PFSK-1 (cell line): ENCODE data around the gene ATAD3B.

ENCODE experiments used
- FOXP2 ChIP-seq: optimal IDR thresholded peaks from 2 replicates; pipeline ENCODE3; 2011; ENCODE audit warnings: borderline replicate concordance, control low read depth, inconsistent platforms; ENCODE audit not compliant: insufficient read depth; ENCODE audit errors: extremely low read length, extremely low read depth
- POLR2AphosphoS5 ChIP-seq: IDR thresholded peaks from 2 replicates; pipeline ENCODE4 v1.6.1; 2012; ENCODE audit warnings: low read depth, mild to moderate bottlenecking, control low read depth, low read length, moderate library complexity
- SIN3A ChIP-seq: IDR thresholded peaks from 2 replicates; pipeline ENCODE4 v1.6.1; 2012; ENCODE audit warnings: mild to moderate bottlenecking, low read length, moderate library complexity, borderline replicate concordance; ENCODE audit not compliant: insufficient read depth
- TAF1 ChIP-seq: IDR thresholded peaks from 2 replicates; pipeline ENCODE4 v1.6.1; 2012; ENCODE audit warnings: low read length, control low read depth, borderline replicate concordance; ENCODE audit not compliant: insufficient read depth
- TF ChIP-seq, protein P1 (sequence below), 2 experiments: IDR thresholded peaks; 2 replicates each; pipeline versions ENCODE4 v1.6.1 to v1.8.0; 2011 to 2012; ENCODE audit warnings: low read depth in 2 of 2, low read length in 2 of 2, control low read depth in 1 of 2, inconsistent platforms in 1 of 2, mild to moderate bottlenecking in 1 of 2, moderate library complexity in 1 of 2; ENCODE audit not compliant: insufficient read depth in 1 of 2

The ATAD3B gene

DNA sequence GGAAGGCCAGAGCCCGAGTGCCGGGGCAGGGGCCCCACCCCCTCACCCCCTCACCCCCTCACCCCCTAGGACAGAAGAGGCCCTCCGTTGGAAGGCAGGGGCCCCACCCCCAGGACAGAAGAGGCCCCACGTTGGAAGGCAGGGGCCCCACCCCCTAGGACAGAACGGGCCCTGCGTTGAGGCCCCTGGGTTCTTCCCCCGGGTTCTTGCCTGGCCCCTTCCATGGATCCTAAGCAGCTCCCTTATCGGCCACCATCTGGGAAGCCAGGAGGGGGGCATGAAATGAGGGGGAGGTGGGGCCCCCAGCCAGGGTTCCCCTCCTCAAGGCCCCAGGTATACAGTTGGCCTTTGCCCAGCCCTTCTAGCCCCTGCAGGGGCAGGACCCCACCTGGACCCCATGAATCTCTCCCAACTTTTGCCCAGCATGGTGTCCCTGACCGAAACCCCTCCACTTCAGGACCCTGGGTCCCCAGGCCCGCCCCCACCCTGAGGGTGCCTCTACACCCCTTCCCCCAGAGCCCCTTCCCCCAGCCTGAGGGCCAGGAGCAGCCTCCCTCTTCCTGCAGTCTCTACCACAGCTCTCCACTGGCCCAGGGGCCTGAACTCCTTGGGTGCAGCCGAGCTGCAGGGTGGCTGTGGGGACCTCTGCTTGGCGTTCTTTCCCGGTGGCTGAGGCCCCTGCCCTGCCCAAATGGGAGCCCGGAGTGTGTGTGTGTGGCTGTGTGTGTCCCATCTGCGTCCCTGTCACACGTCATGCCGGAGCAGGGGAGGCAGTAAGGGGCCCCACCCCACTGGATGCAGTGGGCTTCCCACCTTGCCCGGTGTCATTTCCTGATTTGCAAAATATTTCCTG, 40.3 kb upstream of the ATAD3B start:
- TF ChIP-seq FOXP2 (no peak), TAF1 (no peak), SIN3A (no peak), POLR2AphosphoS5 (no peak)
- TF ChIP-seq, protein P1, sequence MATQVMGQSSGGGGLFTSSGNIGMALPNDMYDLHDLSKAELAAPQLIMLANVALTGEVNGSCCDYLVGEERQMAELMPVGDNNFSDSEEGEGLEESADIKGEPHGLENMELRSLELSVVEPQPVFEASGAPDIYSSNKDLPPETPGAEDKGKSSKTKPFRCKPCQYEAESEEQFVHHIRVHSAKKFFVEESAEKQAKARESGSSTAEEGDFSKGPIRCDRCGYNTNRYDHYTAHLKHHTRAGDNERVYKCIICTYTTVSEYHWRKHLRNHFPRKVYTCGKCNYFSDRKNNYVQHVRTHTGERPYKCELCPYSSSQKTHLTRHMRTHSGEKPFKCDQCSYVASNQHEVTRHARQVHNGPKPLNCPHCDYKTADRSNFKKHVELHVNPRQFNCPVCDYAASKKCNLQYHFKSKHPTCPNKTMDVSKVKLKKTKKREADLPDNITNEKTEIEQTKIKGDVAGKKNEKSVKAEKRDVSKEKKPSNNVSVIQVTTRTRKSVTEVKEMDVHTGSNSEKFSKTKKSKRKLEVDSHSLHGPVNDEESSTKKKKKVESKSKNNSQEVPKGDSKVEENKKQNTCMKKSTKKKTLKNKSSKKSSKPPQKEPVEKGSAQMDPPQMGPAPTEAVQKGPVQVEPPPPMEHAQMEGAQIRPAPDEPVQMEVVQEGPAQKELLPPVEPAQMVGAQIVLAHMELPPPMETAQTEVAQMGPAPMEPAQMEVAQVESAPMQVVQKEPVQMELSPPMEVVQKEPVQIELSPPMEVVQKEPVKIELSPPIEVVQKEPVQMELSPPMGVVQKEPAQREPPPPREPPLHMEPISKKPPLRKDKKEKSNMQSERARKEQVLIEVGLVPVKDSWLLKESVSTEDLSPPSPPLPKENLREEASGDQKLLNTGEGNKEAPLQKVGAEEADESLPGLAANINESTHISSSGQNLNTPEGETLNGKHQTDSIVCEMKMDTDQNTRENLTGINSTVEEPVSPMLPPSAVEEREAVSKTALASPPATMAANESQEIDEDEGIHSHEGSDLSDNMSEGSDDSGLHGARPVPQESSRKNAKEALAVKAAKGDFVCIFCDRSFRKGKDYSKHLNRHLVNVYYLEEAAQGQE (IDR thresholded peaks at IDR 0.05; ENCODE audit: insufficient read depth in 1 of 2, low read depth in 2 of 2, low read length in 2 of 2), result no peak

GRCh38 chr1:1431845-1432273, 39.7 kb upstream of the ATAD3B start:
- TF ChIP-seq SIN3A (no peak), POLR2AphosphoS5 (no peak), TAF1 (no peak), FOXP2 (no peak)
- TF ChIP-seq, protein P1 (IDR thresholded peaks at IDR 0.05; ENCODE audit: insufficient read depth in 1 of 2, low read depth in 2 of 2, low read length in 2 of 2), result no peak

GRCh38 chr1:1432274-1432950, 39.2 kb upstream of the ATAD3B start:
- TF ChIP-seq, protein P1 (IDR thresholded peaks at IDR 0.05; ENCODE audit: insufficient read depth in 1 of 2, low read depth in 2 of 2, low read length in 2 of 2), result no peak
- no peak for TF ChIP-seq POLR2AphosphoS5
- TF ChIP-seq SIN3A, result no peak
- no peak for TF ChIP-seq TAF1
- no peak for TF ChIP-seq FOXP2

DNA sequence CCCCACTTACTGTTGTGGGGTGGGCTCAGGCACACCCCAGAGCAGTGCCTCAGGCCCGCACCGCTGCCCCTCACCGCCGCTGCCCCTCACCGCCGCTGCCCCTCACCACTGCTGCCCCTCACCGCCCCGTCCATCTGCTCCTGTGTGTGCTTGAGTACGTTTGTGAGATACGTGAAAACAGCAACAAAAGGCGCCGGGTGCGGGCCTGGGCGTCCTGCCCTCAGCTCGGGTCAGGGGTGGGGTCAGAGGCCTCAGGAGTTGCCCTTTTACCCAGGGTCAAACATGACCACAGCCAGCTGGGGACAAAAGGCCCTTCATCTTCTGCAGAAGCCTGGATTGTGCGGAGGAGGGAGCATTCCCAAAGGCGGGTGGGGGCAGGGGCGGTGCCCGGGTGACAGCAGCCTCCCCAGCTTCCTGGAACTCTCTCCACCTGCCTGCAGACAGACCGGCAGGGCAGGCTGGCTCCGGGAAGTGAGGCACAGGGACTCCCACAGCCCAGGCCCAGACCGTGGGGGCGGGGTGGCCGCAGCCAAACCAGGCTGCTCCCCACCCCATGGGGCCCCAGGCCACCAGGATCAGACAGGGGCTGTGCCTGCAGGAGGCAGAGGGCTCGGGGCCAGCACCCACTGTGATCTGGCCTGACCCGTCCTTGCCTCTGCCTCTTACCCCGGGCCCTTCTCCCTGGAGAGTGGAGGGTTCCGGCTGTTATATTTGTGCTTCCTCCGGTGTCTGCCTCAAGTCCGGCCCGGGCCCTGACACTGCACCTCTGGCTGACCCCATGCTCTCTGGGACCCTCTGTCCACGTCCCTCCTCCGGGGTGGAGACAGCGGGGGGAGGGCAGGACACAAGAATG, 38.4 kb upstream of the ATAD3B start:
- TF ChIP-seq TAF1, result no peak
- 0 out of 2 replicates have a peak, but pooled peaks have one; percentile 38 for TF ChIP-seq SIN3A
- TF ChIP-seq, protein P1 (IDR thresholded peaks at IDR 0.05; ENCODE audit: insufficient read depth in 1 of 2, low read depth in 2 of 2, low read length in 2 of 2), result 0 out of 4 replicates have a peak, but pooled peaks of 1 of the 2 experiments have one; percentile 20
- no peak for TF ChIP-seq POLR2AphosphoS5
- TF ChIP-seq FOXP2, result no peak
